HepG2 (cell line): Measurements from ENCODE around the gene C20orf144. TPM values are rescaled to one million over a fixed set of nuclear protein-coding genes. Genes with fewer than 3 reads are reported as not detected.

Source experiments
- ARID4A ChIP-seq: sonication (generic); formaldehyde crosslinking; IDR thresholded peaks from 2 replicates; pipeline ENCODE4 v1.5.0; 2020; ENCODE audit warnings: mild to moderate bottlenecking, missing genetic modification reagents, borderline replicate concordance
- ATM ChIP-seq: fragments of 450-650 bp; IDR thresholded peaks from 2 replicates; pipeline ENCODE4 v1.7.1; 2017; ENCODE audit warnings: mild to moderate bottlenecking, borderline replicate concordance
- CREBL2 ChIP-seq: sonication (generic); formaldehyde crosslinking; IDR thresholded peaks from 2 replicates; pipeline ENCODE4 v1.8.1; 2023; ENCODE audit warnings: missing genetic modification reagents, mild to moderate bottlenecking, borderline replicate concordance
- CSRNP1 ChIP-seq: sonication (generic); formaldehyde crosslinking; IDR thresholded peaks from 2 replicates; pipeline ENCODE4 v1.8.1; 2023; ENCODE audit warnings: mild to moderate bottlenecking, missing genetic modification reagents
- ELK4 ChIP-seq: sonication (generic); formaldehyde crosslinking; IDR thresholded peaks from 2 replicates; pipeline ENCODE4 v1.9.0; 2021; ENCODE audit warnings: missing genetic modification reagents, borderline replicate concordance
- KLF12 ChIP-seq: sonication (generic); formaldehyde crosslinking; IDR thresholded peaks from 2 replicates; pipeline ENCODE4 v1.4.0; 2020; ENCODE audit warnings: missing genetic modification reagents, borderline replicate concordance
- MYC ChIP-seq: sonication (generic); formaldehyde crosslinking; IDR thresholded peaks from 2 replicates; pipeline ENCODE4 v1.9.0; 2021; ENCODE audit warnings: missing genetic modification reagents, borderline replicate concordance
- NAIF1 ChIP-seq: sonication (generic); formaldehyde crosslinking; IDR thresholded peaks from 2 replicates; pipeline ENCODE4 v1.5.0; 2020; ENCODE audit warnings: mild to moderate bottlenecking, missing genetic modification reagents, borderline replicate concordance
- NFKBIZ ChIP-seq: IDR thresholded peaks from 2 replicates; pipeline ENCODE4 v1.6.1; 2018; ENCODE audit warnings: missing genetic modification reagents, missing compliant biosample characterization
- POGZ ChIP-seq: sonication (generic); formaldehyde crosslinking; IDR thresholded peaks from 2 replicates; pipeline ENCODE4 v1.4.0; 2020; ENCODE audit warnings: mild to moderate bottlenecking, missing genetic modification reagents
- RXRB ChIP-seq: IDR thresholded peaks from 2 replicates; pipeline ENCODE4 v1.6.1; 2016; ENCODE audit warnings: borderline replicate concordance, missing genetic modification reagents, missing compliant biosample characterization
- THYN1 ChIP-seq: sonication (generic); formaldehyde crosslinking; IDR thresholded peaks from 2 replicates; pipeline ENCODE4 v1.8.1; 2023; ENCODE audit warnings: low read depth, mild to moderate bottlenecking, moderate library complexity, missing genetic modification reagents, borderline replicate concordance
- YY1 ChIP-seq: IDR thresholded peaks from 2 replicates; pipeline ENCODE4 v1.6.1; 2011; ENCODE audit warnings: low read length, low read depth, moderate library complexity, mild to moderate bottlenecking; ENCODE audit not compliant: insufficient read depth, insufficient replicate concordance
- ZBTB33 ChIP-seq: sonication (generic); formaldehyde crosslinking; IDR thresholded peaks from 2 replicates; pipeline ENCODE4 v1.4.0; 2020; ENCODE audit warnings: missing genetic modification reagents
- ZNF275 ChIP-seq: sonication (generic); formaldehyde crosslinking; IDR thresholded peaks from 2 replicates; pipeline ENCODE4 v1.8.0; 2022; ENCODE audit warnings: missing genetic modification reagents, mild to moderate bottlenecking, inconsistent platforms, borderline replicate concordance
- ZNF343 ChIP-seq: sonication (generic); formaldehyde crosslinking; IDR thresholded peaks from 2 replicates; pipeline ENCODE4 v1.4.0; 2020; ENCODE audit warnings: mild to moderate bottlenecking, missing genetic modification reagents
- ZNF713 ChIP-seq: sonication (generic); formaldehyde crosslinking; IDR thresholded peaks from 2 replicates; pipeline ENCODE4 v1.4.0; 2020; ENCODE audit warnings: mild to moderate bottlenecking, missing genetic modification reagents
- ZSCAN9 ChIP-seq: IDR thresholded peaks from 2 replicates; pipeline ENCODE4 v1.6.1; 2016; ENCODE audit warnings: borderline replicate concordance
- polyA plus RNA-seq, 8 experiments: library from polyadenylated mRNA; depleted of rRNA in 3 of 8; stranded (reverse) in 7 of 8; unstranded in 1 of 8; fragments of >200 nt; fragmentation: Illumina TruSeq in 4 of 8; extraction: Trizol in 4 of 8; gene quantifications; 2 replicates each; pipeline versions ENCODE4 v1.2.1 to v1.2.3, GENCODE V29; 2011 to 2016; ENCODE audit warnings: low read depth in 4 of 8, missing spikeins in 1 of 8, mixed read lengths in 1 of 8; ENCODE audit not compliant: insufficient read depth in 1 of 8
- total RNA-seq, 5 experiments: library from RNA; depleted of rRNA; stranded (reverse); fragments of >200 nt; fragmentation: Illumina TruSeq; extraction: Trizol; gene quantifications; 2 replicates each; pipeline ENCODE4 v1.2.3, GENCODE V29; 2016; ENCODE audit warnings: low read depth in 1 of 5

The C20orf144 gene
- total and polyA plus RNA-seq, 2 of the 13 experiments (the other 11 are each of a cell fraction or from before 2014, with no cell fraction given): 0.09 to 0.16 TPM

GRCh38 chr20:33649201-33649681 is 12.9 kb upstream of the C20orf144 start (continued):
- no peak for TF ChIP-seq ELK4 (CRISPR knock-in tag)
- TF ChIP-seq ZNF343 (CRISPR knock-in tag): no peak
- TF ChIP-seq MYC: no peak
- TF ChIP-seq ZSCAN9 (CRISPR knock-in tag): no peak
- TF ChIP-seq ATM: no peak
- TF ChIP-seq POGZ (CRISPR knock-in tag): no peak
- no peak for TF ChIP-seq CSRNP1 (CRISPR knock-in tag)
- TF ChIP-seq ZNF275: no peak
- no peak for TF ChIP-seq THYN1 (CRISPR knock-in tag)
- TF ChIP-seq NFKBIZ: no peak
- 0 out of 2 replicates have a peak, but pooled peaks have one; percentile 28 for TF ChIP-seq ARID4A (CRISPR knock-in tag)
- no peak for TF ChIP-seq ZBTB33
- TF ChIP-seq YY1: no peak
- no peak for TF ChIP-seq CREBL2 (CRISPR knock-in tag)
- no peak for TF ChIP-seq NAIF1
- no peak for TF ChIP-seq ZNF713 (CRISPR knock-in tag)
- TF ChIP-seq RXRB (CRISPR knock-in tag): no peak
- no peak for TF ChIP-seq KLF12 (CRISPR knock-in tag)
